Adipocyte (in vitro differentiated cells): ENCODE results near the gene ADPRHL1.
"Not testable (repeated sequence)": the region's sequence is repeated elsewhere in the genome, so short reads cannot be mapped to it uniquely, and the experiment has no call there.

Source experiments
- DNase-seq: peaks from one replicate; pipeline ENCODE4 v3.0.0-alpha.2; 2015; ENCODE audit warnings: low read depth
- H3K27me3 ChIP-seq: replicated peaks from 2 replicates; pipeline ENCODE4 v1.7.0; 2013; ENCODE audit warnings: mild to moderate bottlenecking, low read length, moderate library complexity; ENCODE audit not compliant: control insufficient read depth, insufficient read depth
- H3K36me3 ChIP-seq: 2 replicates; pipeline ENCODE4 v1.7.0; 2013; ENCODE audit warnings: low read length, mild to moderate bottlenecking, moderate library complexity; ENCODE audit not compliant: control insufficient read depth, insufficient read depth, severe bottlenecking
- H3K4me1 ChIP-seq: 2 replicates; pipeline ENCODE4 v1.7.0; 2013; ENCODE audit warnings: mild to moderate bottlenecking, low read length, moderate library complexity; ENCODE audit not compliant: control insufficient read depth, insufficient read depth
- H3K4me3 ChIP-seq: 2 replicates; pipeline ENCODE4 v1.7.0; 2013; ENCODE audit warnings: mild to moderate bottlenecking, low read length, moderate library complexity
- H3K9ac ChIP-seq: 2 replicates; pipeline ENCODE4 v1.7.0; 2013; ENCODE audit warnings: mild to moderate bottlenecking, low read length, moderate library complexity
- H3K9me3 ChIP-seq: 2 replicates; pipeline ENCODE4 v1.7.0; 2013; ENCODE audit warnings: mild to moderate bottlenecking, low read length, moderate library complexity; ENCODE audit not compliant: control insufficient read depth

The ADPRHL1 gene

GRCh38 chr13:113369881-113370280 is 83.4 kb downstream of the ADPRHL1 start:
- Histone ChIP-seq H3K9ac (no peak overlapping the region), H3K4me1 (peaks cover 2% of the 10 kb centered on the region), H3K27me3 (no peaks in the 10 kb centered on the region), H3K36me3 (no peaks in the 10 kb centered on the region), H3K9me3 (no peaks in the 10 kb centered on the region), H3K4me3 (no peak overlapping the region)
- DNase-seq = no peak

- H3K27me3 ChIP-seq = no peaks in the 10 kb centered on the region
- peaks cover 6% of the 10 kb centered on the region for H3K4me1 ChIP-seq
- no peak for DNase-seq
- no peaks in the 10 kb centered on the region for H3K9me3 ChIP-seq
- no peak overlapping the region for H3K9ac ChIP-seq
- H3K36me3 ChIP-seq = no peaks in the 10 kb centered on the region
- H3K4me3 ChIP-seq = no peak overlapping the region
Observed at GRCh38 chr13:113369189-113369588, 84.1 kb downstream of the ADPRHL1 start.

- not testable (repeated sequence) for H3K4me1 ChIP-seq, H3K27me3 ChIP-seq, H3K36me3 ChIP-seq, DNase-seq, H3K9me3 ChIP-seq, H3K4me3 ChIP-seq, H3K9ac ChIP-seq
Observed at GRCh38 chr13:113368353-113368752, 84.9 kb downstream of the ADPRHL1 start.

- no peaks in the 10 kb centered on the region for H3K9me3 ChIP-seq
- H3K27me3 ChIP-seq = no peaks in the 10 kb centered on the region
- no peak overlapping the region for H3K9ac ChIP-seq
- H3K4me3 ChIP-seq = no peak overlapping the region
- no peaks in the 10 kb centered on the region for H3K36me3 ChIP-seq
- H3K4me1 ChIP-seq = peaks cover 6% of the 10 kb centered on the region
- DNase-seq = no peak
Observed at GRCh38 chr13:113367771-113368170, 85.5 kb downstream of the ADPRHL1 start.

- no peaks in the 10 kb centered on the region for H3K9me3 ChIP-seq
- no peak for DNase-seq
- H3K4me1 ChIP-seq = peaks cover 6% of the 10 kb centered on the region
- H3K9ac ChIP-seq = no peak overlapping the region
- no peak overlapping the region for H3K4me3 ChIP-seq
- H3K36me3 ChIP-seq = no peaks in the 10 kb centered on the region
- no peaks in the 10 kb centered on the region for H3K27me3 ChIP-seq
Observed at GRCh38 chr13:113367020-113367560, 86.2 kb downstream of the ADPRHL1 start.

- Histone ChIP-seq H3K36me3 (no peaks in the 10 kb centered on the region), H3K9ac (no peak overlapping the region), H3K27me3 (no peaks in the 10 kb centered on the region), H3K9me3 (no peaks in the 10 kb centered on the region), H3K4me3 (no peak overlapping the region), H3K4me1 (peaks cover 6% of the 10 kb centered on the region)
- DNase-seq = no peak
Observed at GRCh38 chr13:113365971-113366588, 87.2 kb downstream of the ADPRHL1 start.

GRCh38 chr13:113365583-113365970 is 87.7 kb downstream of the ADPRHL1 start:
- Histone ChIP-seq H3K27me3 (no peaks in the 10 kb centered on the region), H3K4me1 (peaks cover 6% of the 10 kb centered on the region), H3K9me3 (no peaks in the 10 kb centered on the region), H3K4me3 (no peak overlapping the region), H3K36me3 (no peaks in the 10 kb centered on the region), H3K9ac (no peak overlapping the region)
- DNase-seq = no peak

- Histone ChIP-seq H3K36me3 (no peaks in the 10 kb centered on the region), H3K4me3 (peak overlapping the region; percentile 68)
- no peak for DNase-seq
Observed at GRCh38 chr13:113364901-113365582, 88.2 kb downstream of the ADPRHL1 start.

GRCh38 chr13:113364311-113364889 is 88.9 kb downstream of the ADPRHL1 start:
- no peaks in the 10 kb centered on the region for H3K9me3 ChIP-seq
- peaks cover 6% of the 10 kb centered on the region for H3K4me1 ChIP-seq
- H3K27me3 ChIP-seq = no peaks in the 10 kb centered on the region
- no peak for DNase-seq
- H3K9ac ChIP-seq = peak overlapping the region; percentile 75
- H3K4me3 ChIP-seq = peak overlapping the region; percentile 68
- no peaks in the 10 kb centered on the region for H3K36me3 ChIP-seq

More at GRCh38 chr13:113364901-113365582, 88.2 kb downstream of the ADPRHL1 start:
- Histone ChIP-seq H3K9ac (peak overlapping the region; percentile 75), H3K27me3 (no peaks in the 10 kb centered on the region), H3K9me3 (no peaks in the 10 kb centered on the region), H3K4me1 (peaks cover 6% of the 10 kb centered on the region)

GRCh38 chr13:113361406-113361805 is 91.9 kb downstream of the ADPRHL1 start:
- no peaks in the 10 kb centered on the region for H3K9me3 ChIP-seq
- H3K9ac ChIP-seq = no peak overlapping the region
- no peak for DNase-seq
- peaks cover 6% of the 10 kb centered on the region for H3K4me1 ChIP-seq
- no peaks in the 10 kb centered on the region for H3K27me3 ChIP-seq
- no peaks in the 10 kb centered on the region for H3K36me3 ChIP-seq
- no peak overlapping the region for H3K4me3 ChIP-seq

- no peak overlapping the region for H3K4me3 ChIP-seq
- H3K9me3 ChIP-seq = no peaks in the 10 kb centered on the region
- H3K36me3 ChIP-seq = no peaks in the 10 kb centered on the region
- H3K9ac ChIP-seq = no peak overlapping the region
- H3K27me3 ChIP-seq = no peaks in the 10 kb centered on the region
- DNase-seq = no peak
- H3K4me1 ChIP-seq = peaks cover 6% of the 10 kb centered on the region
Observed at GRCh38 chr13:113360446-113360845, 92.8 kb downstream of the ADPRHL1 start.
